ENCODE results near the gene ABHD17C. TPM values are rescaled to one million over a fixed set of nuclear protein-coding genes. Genes with fewer than 3 reads are reported as not detected.

The ABHD17C gene
- total and polyA plus RNA-seq, 2 experiments from 2014 or later = 11.3 to 23.8 TPM

DNA sequence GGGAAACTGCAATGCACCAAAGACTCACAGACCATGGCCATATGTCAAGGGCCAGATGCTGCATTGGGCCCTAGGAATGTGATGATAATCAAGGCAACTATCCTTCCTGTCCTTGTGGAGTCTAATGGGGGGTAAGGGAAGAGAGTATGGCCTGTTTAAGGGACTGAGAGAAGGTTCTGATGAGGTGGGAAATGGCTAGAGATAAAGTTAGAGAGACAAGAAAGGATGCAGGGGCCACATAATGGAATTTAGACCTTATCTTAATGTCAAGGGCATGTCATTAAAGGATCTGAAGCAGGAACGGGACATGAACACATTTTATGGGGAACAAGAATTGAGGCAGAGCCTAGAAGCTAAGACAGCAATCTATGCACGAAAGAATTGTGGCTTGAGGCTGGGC lies 30.0 kb upstream of the ABHD17C start (continued):
- TF ChIP-seq, protein P1, sequence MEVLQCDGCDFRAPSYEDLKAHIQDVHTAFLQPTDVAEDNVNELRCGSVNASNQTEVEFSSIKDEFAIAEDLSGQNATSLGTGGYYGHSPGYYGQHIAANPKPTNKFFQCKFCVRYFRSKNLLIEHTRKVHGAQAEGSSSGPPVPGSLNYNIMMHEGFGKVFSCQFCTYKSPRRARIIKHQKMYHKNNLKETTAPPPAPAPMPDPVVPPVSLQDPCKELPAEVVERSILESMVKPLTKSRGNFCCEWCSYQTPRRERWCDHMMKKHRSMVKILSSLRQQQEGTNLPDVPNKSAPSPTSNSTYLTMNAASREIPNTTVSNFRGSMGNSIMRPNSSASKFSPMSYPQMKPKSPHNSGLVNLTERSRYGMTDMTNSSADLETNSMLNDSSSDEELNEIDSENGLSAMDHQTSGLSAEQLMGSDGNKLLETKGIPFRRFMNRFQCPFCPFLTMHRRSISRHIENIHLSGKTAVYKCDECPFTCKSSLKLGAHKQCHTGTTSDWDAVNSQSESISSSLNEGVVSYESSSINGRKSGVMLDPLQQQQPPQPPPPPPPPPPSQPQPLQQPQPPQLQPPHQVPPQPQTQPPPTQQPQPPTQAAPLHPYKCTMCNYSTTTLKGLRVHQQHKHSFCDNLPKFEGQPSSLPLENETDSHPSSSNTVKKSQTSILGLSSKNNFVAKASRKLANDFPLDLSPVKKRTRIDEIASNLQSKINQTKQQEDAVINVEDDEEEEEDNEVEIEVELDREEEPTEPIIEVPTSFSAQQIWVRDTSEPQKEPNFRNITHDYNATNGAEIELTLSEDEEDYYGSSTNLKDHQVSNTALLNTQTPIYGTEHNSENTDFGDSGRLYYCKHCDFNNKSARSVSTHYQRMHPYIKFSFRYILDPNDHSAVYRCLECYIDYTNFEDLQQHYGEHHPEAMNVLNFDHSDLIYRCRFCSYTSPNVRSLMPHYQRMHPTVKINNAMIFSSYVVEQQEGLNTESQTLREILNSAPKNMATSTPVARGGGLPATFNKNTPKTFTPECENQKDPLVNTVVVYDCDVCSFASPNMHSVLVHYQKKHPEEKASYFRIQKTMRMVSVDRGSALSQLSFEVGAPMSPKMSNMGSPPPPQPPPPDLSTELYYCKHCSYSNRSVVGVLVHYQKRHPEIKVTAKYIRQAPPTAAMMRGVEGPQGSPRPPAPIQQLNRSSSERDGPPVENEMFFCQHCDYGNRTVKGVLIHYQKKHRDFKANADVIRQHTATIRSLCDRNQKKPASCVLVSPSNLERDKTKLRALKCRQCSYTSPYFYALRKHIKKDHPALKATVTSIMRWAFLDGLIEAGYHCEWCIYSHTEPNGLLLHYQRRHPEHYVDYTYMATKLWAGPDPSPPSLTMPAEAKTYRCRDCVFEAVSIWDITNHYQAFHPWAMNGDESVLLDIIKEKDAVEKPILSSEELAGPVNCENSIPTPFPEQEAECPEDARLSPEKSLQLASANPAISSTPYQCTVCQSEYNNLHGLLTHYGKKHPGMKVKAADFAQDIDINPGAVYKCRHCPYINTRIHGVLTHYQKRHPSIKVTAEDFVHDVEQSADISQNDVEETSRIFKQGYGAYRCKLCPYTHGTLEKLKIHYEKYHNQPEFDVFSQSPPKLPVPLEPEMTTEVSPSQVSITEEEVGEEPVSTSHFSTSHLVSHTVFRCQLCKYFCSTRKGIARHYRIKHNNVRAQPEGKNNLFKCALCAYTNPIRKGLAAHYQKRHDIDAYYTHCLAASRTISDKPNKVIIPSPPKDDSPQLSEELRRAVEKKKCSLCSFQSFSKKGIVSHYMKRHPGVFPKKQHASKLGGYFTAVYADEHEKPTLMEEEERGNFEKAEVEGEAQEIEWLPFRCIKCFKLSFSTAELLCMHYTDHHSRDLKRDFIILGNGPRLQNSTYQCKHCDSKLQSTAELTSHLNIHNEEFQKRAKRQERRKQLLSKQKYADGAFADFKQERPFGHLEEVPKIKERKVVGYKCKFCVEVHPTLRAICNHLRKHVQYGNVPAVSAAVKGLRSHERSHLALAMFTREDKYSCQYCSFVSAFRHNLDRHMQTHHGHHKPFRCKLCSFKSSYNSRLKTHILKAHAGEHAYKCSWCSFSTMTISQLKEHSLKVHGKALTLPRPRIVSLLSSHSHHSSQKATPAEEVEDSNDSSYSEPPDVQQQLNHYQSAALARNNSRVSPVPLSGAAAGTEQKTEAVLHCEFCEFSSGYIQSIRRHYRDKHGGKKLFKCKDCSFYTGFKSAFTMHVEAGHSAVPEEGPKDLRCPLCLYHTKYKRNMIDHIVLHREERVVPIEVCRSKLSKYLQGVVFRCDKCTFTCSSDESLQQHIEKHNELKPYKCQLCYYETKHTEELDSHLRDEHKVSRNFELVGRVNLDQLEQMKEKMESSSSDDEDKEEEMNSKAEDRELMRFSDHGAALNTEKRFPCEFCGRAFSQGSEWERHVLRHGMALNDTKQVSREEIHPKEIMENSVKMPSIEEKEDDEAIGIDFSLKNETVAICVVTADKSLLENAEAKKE (CRISPR knock-in tag; IDR thresholded peaks at IDR 0.05) = no peak
- TF ChIP-seq CTCF (conservative IDR thresholded peaks at IDR 0.05; ENCODE audit: low read depth in 2 of 2) = no peak
- no peak for TF ChIP-seq EZH2phosphoT487 (IDR thresholded peaks at IDR 0.05; ENCODE audit: unreplicated experiment)
- no peak for TF ChIP-seq CREB1 (CRISPR knock-in tag; IDR thresholded peaks at IDR 0.05; ENCODE audit: low read depth)
- no peak for TF ChIP-seq REST (IDR thresholded peaks at IDR 0.05; ENCODE audit: unreplicated experiment)
